Naive thymus-derived CD4-positive, alpha-beta T cell (primary cell): ENCODE results near the gene TSPAN9. TPM values are rescaled to one million over a fixed set of nuclear protein-coding genes. Genes with fewer than 3 reads are reported as not detected.

Experiments used
- ATAC-seq: fragments of 150-1000 bp; cut with Tn5 transposase; 2 replicates; pipeline ENCODE4 v1.10.0; 2021; ENCODE audit warnings: mild to moderate bottlenecking, moderate library complexity
- CTCF ChIA-PET: fragments of 350-600 bp; sonication (Branson Sonifier 250); formaldehyde crosslinking; loops from one replicate; lab custom pipeline; 2021; ENCODE audit warnings: antibody characterized with exemption; lab: Charles Lee
- POLR2A ChIA-PET: fragments of 350-600 bp; sonication (Branson Sonifier 250); formaldehyde crosslinking; loops from one replicate; lab custom pipeline; 2021; ENCODE audit warnings: antibody characterized with exemption, inconsistent platforms; lab: Charles Lee
- DNase-seq, 9 donors: peaks; one replicate each; pipeline versions ENCODE4 v3.0.0 to v3.0.0-alpha.2; 2020 to 2022; ENCODE audit warnings: mixed read lengths in 1 of 9
- H3K27ac ChIP-seq: one replicate; pipeline ENCODE4 v1.7.0; 2013; ENCODE audit warnings: mild to moderate bottlenecking, low read depth, low read length, moderate library complexity
- H3K27me3 ChIP-seq, 2 donors: one replicate each; pipeline ENCODE4 v1.7.0; 2013; ENCODE audit warnings: low read length in 2 of 2, mild to moderate bottlenecking in 2 of 2, moderate library complexity in 2 of 2; ENCODE audit not compliant: control insufficient read depth in 2 of 2, insufficient read depth in 2 of 2
- H3K36me3 ChIP-seq, 3 experiments: 1 replicate in 2 of 3; 2 replicates in 1 of 3; pipeline ENCODE4 v1.7.0; 2013; ENCODE audit warnings: low read length in 3 of 3, mild to moderate bottlenecking in 3 of 3, moderate library complexity in 1 of 3; ENCODE audit not compliant: insufficient read depth in 3 of 3, control insufficient read depth in 2 of 3
- H3K4me1 ChIP-seq, 2 donors: one replicate each; pipeline ENCODE4 v1.7.0; 2013; ENCODE audit warnings: low read length in 2 of 2, mild to moderate bottlenecking in 2 of 2, moderate library complexity in 1 of 2; ENCODE audit not compliant: control insufficient read depth in 2 of 2, insufficient read depth in 2 of 2
- H3K4me3 ChIP-seq: 2 replicates; pipeline ENCODE4 v1.7.0; 2013; ENCODE audit warnings: mild to moderate bottlenecking, low read length
- H3K9me3 ChIP-seq, 3 experiments: 1 replicate in 2 of 3; 2 replicates in 1 of 3; pipeline ENCODE4 v1.7.0; 2013; ENCODE audit warnings: low read length in 3 of 3; ENCODE audit not compliant: control insufficient read depth in 2 of 3
- H3K27ac Mint-ChIP-seq, 9 donors: one replicate each; pipeline ENCODE4 v1.8.0; 2020 to 2022; ENCODE audit warnings: mixed read lengths in 9 of 9, mild to moderate bottlenecking in 8 of 9, moderate library complexity in 5 of 9, inconsistent platforms in 2 of 9
- H3K27me3 Mint-ChIP-seq, 5 donors: one replicate each; pipeline ENCODE4 v1.8.0; 2021 to 2022; ENCODE audit warnings: mixed read lengths in 5 of 5, mild to moderate bottlenecking in 1 of 5
- H3K36me3 Mint-ChIP-seq, 5 donors: one replicate each; pipeline ENCODE4 v1.8.0; 2020 to 2022; ENCODE audit warnings: mixed read lengths in 5 of 5, mild to moderate bottlenecking in 3 of 5, inconsistent platforms in 1 of 5
- H3K4me1 Mint-ChIP-seq, 7 donors: one replicate each; pipeline ENCODE4 v1.8.0; 2020 to 2022; ENCODE audit warnings: mixed read lengths in 7 of 7, mild to moderate bottlenecking in 3 of 7, inconsistent platforms in 1 of 7
- H3K4me3 Mint-ChIP-seq, 10 donors: one replicate each; pipeline ENCODE4 v1.8.0; 2020 to 2022; ENCODE audit warnings: mild to moderate bottlenecking in 10 of 10, mixed read lengths in 10 of 10, moderate library complexity in 6 of 10, inconsistent platforms in 2 of 10
- H3K9me3 Mint-ChIP-seq, 11 donors: one replicate each; pipeline ENCODE4 v1.8.0; 2020 to 2022; ENCODE audit warnings: mixed read lengths in 11 of 11, mild to moderate bottlenecking in 4 of 11, inconsistent platforms in 1 of 11, moderate library complexity in 1 of 11
- intact Hi-C, 2 donors: fragments of 100-400 bp; cut with micrococcal nuclease; formaldehyde crosslinking; loops; one replicate each; pipeline ENCODE4 v1.15.1; 2023
- polyA plus RNA-seq, 2 donors: library from polyadenylated mRNA; unstranded; fragments of 300-500 nt; fragmentation: Illumina TruSeq; gene quantifications; one replicate each; pipeline ENCODE4 v1.2.3, GENCODE V29; 2021
- total RNA-seq, 6 experiments: library from RNA in 5 of 6; stranded (reverse) in 5 of 6; gene quantifications; 1 replicate in 5 of 6; 2 replicates in 1 of 6; pipeline ENCODE4 v1.2.3 and lab custom pipeline; 2021 to 2026

Gene TSPAN9
- total and polyA plus RNA-seq, 7 experiments from 2014 or later = 0.20 to 1.8 (median 1.1) TPM; not detected in 1

DNA sequence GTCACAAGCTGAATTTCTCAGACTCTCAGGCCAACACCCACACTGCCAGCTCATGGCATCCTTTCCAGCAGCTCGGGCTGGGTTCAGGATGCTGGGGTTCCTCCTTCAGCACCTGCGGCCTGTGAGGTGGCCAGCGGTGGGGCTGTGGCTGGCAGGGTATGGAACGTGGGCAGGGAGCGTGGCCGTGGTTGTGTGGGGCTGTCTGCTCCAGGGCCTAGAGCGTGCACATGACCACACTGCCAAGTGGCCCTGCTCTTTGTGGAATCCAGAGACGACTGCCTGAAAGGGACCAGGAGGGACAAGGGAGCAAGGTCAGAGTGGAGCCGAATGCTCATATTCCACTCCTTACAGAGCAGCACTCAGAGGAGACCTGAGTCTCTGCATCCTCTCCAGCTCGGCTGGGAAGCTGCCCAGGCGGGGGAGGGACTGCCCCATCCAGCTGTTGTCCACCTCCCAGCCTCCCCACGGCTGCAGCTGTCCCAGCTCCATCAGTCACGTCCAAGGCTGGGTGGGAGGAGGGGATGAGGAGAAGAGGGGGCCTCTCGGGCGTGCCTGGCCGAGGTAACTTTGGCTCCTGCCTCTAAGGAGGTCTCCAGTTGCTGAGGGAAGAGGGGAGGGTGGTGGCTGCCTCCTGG, 71.3 kb downstream of the TSPAN9 start:
- no peaks in the 10 kb centered on the region for H3K4me1 ChIP-seq
- no peaks in the 10 kb centered on the region for H3K36me3 ChIP-seq
- no peak overlapping the region for H3K4me3 ChIP-seq
- Mint-ChIP-seq H3K27me3 (peaks cover 7 to 32% (median 25%) of the 10 kb centered on the region in 5 donors), H3K9me3 (peaks cover 0 to 2% (median 0%) of the 10 kb centered on the region in 11 donors), H3K27ac (no peak overlapping the region), H3K4me3 (no peak overlapping the region), H3K36me3 (no peaks in the 10 kb centered on the region), H3K4me1 (peaks cover 0 to 7% (median 0%) of the 10 kb centered on the region in 7 donors)
- no peak for DNase-seq
- no peak for ATAC-seq
- intact Hi-C loops = no loop called here
- H3K27ac ChIP-seq = no peak overlapping the region
- POLR2A ChIA-PET = no interaction called here
- H3K27me3 ChIP-seq = no peaks in the 10 kb centered on the region
- H3K9me3 ChIP-seq = no peaks in the 10 kb centered on the region
- CTCF ChIA-PET = interaction anchor here (1.0 to 1.2 kb wide), 2 partner anchors 11 to 14 kb away, joined by 4 read pairs; no protein-coding TSS in a partner anchor

DNA sequence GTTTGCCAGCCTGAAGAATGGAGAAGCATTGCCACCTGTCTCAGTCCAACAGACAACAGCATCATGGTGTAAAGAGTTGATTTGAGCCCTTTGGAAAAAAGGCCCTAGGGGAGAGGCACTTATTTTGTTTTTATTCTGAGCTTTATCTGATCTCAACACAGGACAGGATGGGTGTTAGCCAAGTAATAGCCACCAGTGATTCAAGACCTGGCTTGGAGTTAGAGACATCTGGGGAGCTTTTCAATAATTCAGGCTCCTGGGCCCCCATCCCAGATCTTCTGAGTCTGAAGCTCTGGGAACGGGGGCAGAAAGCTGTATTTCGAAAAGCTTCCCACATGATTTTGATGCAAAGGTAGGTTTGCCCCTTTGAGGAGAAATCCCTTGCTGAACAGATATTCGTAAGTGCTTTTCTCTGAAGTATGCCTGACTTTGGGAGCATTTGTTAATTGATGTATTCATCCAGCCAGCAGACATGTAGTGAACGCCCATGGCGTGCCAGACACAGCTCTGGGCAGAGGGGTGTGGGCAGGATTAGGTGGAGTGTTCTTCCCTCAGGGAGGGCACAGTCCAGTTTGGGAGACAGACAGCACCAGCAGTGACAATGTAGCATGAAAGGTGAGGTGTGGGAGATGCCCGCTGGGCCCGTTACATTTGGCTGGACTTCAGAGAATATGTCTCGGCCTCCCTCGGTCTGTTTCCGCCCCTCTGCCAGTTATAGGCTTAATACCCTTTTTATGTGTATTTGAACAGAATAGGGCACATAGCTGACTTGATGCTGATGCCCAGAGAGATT, 72.5 kb downstream of the TSPAN9 start:
- no peaks in the 10 kb centered on the region for H3K27me3 ChIP-seq
- no peaks in the 10 kb centered on the region for H3K36me3 ChIP-seq
- intact Hi-C loops = no loop called here
- H3K9me3 ChIP-seq = no peaks in the 10 kb centered on the region
- H3K4me3 ChIP-seq = no peak overlapping the region
- no peaks in the 10 kb centered on the region for H3K4me1 ChIP-seq
- ChIA-PET POLR2A (no interaction called here), CTCF (interaction anchor here (0.9 to 1.2 kb wide), 3 partner anchors 12 to 151 kb away, joined by 3 to 4 read pairs (median 4); no protein-coding TSS in a partner anchor)
- H3K27ac Mint-ChIP-seq = no peak overlapping the region
- no peaks in the 10 kb centered on the region for H3K9me3 Mint-ChIP-seq
- no peaks in the 10 kb centered on the region for H3K36me3 Mint-ChIP-seq
- no peak overlapping the region for H3K4me3 Mint-ChIP-seq
- H3K4me1 Mint-ChIP-seq = peaks cover 0 to 7% (median 0%) of the 10 kb centered on the region in 7 donors
- H3K27ac ChIP-seq = no peak overlapping the region
- H3K27me3 Mint-ChIP-seq = peaks cover 7 to 34% (median 30%) of the 10 kb centered on the region in 5 donors
- DNase-seq (no peak), ATAC-seq (no peak)

DNA sequence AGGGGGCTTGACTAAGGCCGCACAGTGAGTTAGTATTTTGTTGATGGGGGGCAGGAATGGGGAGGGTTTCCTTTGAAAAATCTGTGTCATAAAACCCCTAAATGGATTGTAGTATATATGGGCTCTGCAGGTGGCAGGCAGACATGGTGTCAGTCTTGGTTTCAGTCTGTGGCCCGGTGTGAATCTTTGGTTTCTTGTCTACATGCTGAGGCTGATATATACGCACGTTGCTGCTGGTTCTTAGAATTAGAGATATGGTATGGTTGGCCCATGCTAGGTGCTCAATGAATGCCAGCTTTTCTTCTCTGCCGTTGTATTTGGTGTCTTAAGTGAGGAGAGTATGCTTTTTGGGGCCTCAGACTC, 73.1 kb downstream of the TSPAN9 start:
- H3K36me3 Mint-ChIP-seq = no peaks in the 10 kb centered on the region
- no peak for DNase-seq
- no peak overlapping the region for H3K27ac Mint-ChIP-seq
- Histone ChIP-seq H3K4me1 (no peaks in the 10 kb centered on the region), H3K36me3 (no peaks in the 10 kb centered on the region), H3K27me3 (no peaks in the 10 kb centered on the region), H3K9me3 (no peaks in the 10 kb centered on the region), H3K4me3 (no peak overlapping the region), H3K27ac (no peak overlapping the region)
- intact Hi-C loops = no loop called here
- peaks cover 1 to 31% (median 27%) of the 10 kb centered on the region in 5 donors for H3K27me3 Mint-ChIP-seq
- ATAC-seq = no peak
- ChIA-PET CTCF (no interaction called here), POLR2A (no interaction called here)
- H3K9me3 Mint-ChIP-seq = no peaks in the 10 kb centered on the region
- no peak overlapping the region for H3K4me3 Mint-ChIP-seq
- H3K4me1 Mint-ChIP-seq = peaks cover 0 to 7% (median 0%) of the 10 kb centered on the region in 7 donors

DNA sequence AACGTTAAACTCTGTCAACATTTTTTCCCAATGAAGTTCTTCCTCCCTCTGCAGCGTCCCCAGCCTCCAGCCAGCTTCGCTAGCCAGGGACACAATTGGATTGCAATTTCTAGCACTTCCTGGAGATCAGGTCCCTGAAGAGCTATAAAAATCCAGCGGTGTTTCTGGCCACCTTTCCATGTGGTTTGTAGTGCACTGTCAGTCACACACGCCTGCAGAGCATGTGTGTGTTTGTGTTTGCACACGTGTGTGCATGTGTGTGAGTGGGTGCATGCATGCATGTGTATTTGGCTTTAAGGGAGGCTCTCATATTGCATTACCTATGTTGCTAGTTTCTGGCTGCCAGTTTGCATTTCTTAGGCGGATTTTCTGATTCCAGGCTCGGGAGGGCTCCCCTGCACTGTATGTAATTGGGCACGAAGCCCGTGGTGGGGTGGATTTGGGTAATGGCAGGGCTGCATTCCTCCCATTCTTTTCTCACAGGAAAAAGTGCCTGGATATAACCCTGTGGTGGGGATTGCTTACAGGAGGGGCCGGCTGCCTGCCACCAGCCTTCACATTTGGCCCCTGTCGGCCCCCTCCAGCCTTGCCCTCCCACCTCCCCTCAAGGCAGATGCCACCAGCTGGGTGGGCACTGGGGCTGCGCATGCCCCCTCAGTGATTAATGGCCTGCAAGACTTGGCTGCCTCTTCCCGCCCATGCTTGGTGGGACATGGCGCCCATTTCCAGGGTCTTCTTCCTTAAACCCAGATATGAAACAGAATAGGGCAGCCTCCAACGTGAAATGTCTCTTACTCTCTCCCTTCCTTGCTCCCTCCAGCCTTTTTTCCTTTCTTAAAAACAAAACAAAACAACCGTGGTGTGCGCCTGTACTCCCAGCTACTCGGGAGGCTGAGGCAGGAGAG, 74.0 kb downstream of the TSPAN9 start:
- no peaks in the 10 kb centered on the region for H3K36me3 ChIP-seq
- CTCF ChIA-PET = no interaction called here
- POLR2A ChIA-PET = no interaction called here
- no peak overlapping the region for H3K4me3 ChIP-seq
- Mint-ChIP-seq H3K9me3 (no peaks in the 10 kb centered on the region), H3K36me3 (no peaks in the 10 kb centered on the region), H3K27me3 (peaks cover 0 to 31% (median 23%) of the 10 kb centered on the region in 5 donors), H3K4me3 (no peak overlapping the region), H3K4me1 (peaks cover 0 to 7% (median 0%) of the 10 kb centered on the region in 7 donors), H3K27ac (peak overlapping the region in 1 of 9 donors; percentile 62)
- intact Hi-C loops = no loop called here
- no peaks in the 10 kb centered on the region for H3K4me1 ChIP-seq
- no peak for DNase-seq
- no peak for ATAC-seq
- H3K27ac ChIP-seq = no peak overlapping the region
- no peaks in the 10 kb centered on the region for H3K9me3 ChIP-seq
- H3K27me3 ChIP-seq = no peaks in the 10 kb centered on the region

DNA sequence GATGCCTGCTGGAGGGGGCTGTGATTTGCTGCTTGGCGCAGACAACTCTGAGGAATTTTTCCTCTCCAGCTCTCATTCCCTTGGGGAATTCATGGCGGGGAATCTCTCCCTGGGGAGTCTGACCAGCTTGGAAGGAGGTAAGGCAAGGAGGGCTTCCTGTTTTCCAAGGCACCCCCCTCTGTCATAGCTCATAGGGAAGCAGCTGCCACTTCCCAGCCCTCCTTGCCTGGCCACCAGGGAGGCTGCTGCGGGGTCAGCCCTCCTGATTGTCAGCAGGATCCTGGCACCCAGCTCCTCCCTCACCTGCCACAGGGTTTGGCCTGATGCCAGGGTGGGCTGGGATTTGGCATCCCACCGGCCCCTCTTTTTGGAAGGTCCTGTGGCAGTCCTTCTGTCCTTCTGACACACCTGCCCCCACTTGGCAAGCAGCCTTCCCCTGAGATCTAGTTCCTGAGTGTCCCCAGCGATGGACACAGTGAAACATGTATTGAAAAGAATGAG, 74.9 kb downstream of the TSPAN9 start:
- H3K27me3 ChIP-seq = no peaks in the 10 kb centered on the region
- ATAC-seq = no peak
- H3K4me3 ChIP-seq = no peak overlapping the region
- Mint-ChIP-seq H3K27me3 (peaks cover 0 to 31% (median 14%) of the 10 kb centered on the region in 5 donors), H3K4me3 (no peak overlapping the region), H3K36me3 (no peaks in the 10 kb centered on the region), H3K9me3 (no peaks in the 10 kb centered on the region), H3K4me1 (peaks cover 0 to 6% (median 0%) of the 10 kb centered on the region in 7 donors), H3K27ac (no peak overlapping the region)
- no peak overlapping the region for H3K27ac ChIP-seq
- POLR2A ChIA-PET = no interaction called here
- intact Hi-C loops = no loop called here
- CTCF ChIA-PET = no interaction called here
- DNase-seq = no peak
- H3K9me3 ChIP-seq = no peaks in the 10 kb centered on the region
- H3K36me3 ChIP-seq = no peaks in the 10 kb centered on the region
- no peaks in the 10 kb centered on the region for H3K4me1 ChIP-seq

DNA sequence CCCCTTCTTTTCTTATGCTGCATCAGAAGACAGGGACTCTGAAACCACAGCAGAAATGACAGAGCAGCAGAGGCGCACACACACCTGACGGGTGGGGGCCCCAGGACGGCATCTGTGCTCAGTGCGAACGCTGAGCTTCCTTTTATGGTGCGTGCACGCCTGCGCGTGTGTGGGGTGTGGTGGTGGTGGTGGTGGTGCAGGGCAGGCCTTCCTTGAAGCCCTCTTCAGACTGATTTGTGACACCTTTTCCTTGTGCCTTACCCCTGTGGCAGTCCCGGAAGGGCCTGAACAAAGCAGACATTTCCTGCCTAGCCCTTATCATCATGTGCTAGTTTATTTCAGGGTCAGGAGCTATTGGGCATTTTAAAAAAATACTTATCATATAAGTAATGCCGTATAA, 75.7 kb downstream of the TSPAN9 start:
- no peak overlapping the region for H3K27ac Mint-ChIP-seq
- Histone ChIP-seq H3K9me3 (no peaks in the 10 kb centered on the region), H3K27me3 (no peaks in the 10 kb centered on the region), H3K4me3 (no peak overlapping the region), H3K4me1 (no peaks in the 10 kb centered on the region), H3K36me3 (no peaks in the 10 kb centered on the region), H3K27ac (no peak overlapping the region)
- no peak overlapping the region for H3K4me3 Mint-ChIP-seq
- H3K27me3 Mint-ChIP-seq = peaks cover 0 to 31% (median 11%) of the 10 kb centered on the region in 5 donors
- ChIA-PET POLR2A (no interaction called here), CTCF (interaction anchor here (0.6 kb wide), 1 partner anchor 57 kb away, joined by 7 read pairs; no protein-coding TSS in a partner anchor)
- H3K4me1 Mint-ChIP-seq = peaks cover 0 to 6% (median 0%) of the 10 kb centered on the region in 7 donors
- ATAC-seq = no peak
- H3K9me3 Mint-ChIP-seq = no peaks in the 10 kb centered on the region
- DNase-seq = peak in 2 of 9 donors; percentile 8 to 24
- intact Hi-C loops = no loop called here
- H3K36me3 Mint-ChIP-seq = no peaks in the 10 kb centered on the region
